Measurements from ENCODE around the gene PPP1R9A.

DNA sequence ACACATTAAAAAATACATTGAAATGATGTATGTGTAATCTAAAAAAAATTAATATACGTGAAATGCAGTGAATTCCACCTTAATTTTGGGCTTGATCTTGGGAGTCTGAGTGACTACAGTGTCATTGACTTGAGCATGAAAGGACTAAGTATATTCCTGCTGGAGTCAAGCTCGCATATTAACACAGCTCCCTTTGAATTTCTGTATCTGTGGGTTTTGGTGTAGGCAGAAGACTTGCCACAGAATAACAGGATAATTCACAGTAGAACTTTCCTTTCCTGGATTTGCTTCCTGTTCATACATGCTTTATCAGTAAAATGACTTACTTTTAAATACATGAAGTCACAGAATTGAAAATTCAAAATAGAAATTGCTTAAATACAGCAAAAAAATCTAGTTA is 55.3 kb downstream of the PPP1R9A start:
- no peak for TF ChIP-seq CTCF (conservative IDR thresholded peaks at IDR 0.05)
- no peak for TF ChIP-seq ZFX (IDR thresholded peaks at IDR 0.05)
